H9 (cell line): ENCODE measurements around the gene EIF3K. TPM values are rescaled to one million over a fixed set of nuclear protein-coding genes. Genes with fewer than 3 reads are reported as not detected.
A peak's percentile ranks its signal among the peaks of the same experiment; 100 is the strongest.
"Not testable (repeated sequence)": the region's sequence is repeated elsewhere in the genome, so short reads cannot be mapped to it uniquely, and the experiment has no call there.

ENCODE experiments used
- DNase-seq: peaks from one replicate; pipeline ENCODE4 v3.0.0-alpha.2; 2017
- H2AFZ ChIP-seq: one replicate; pipeline ENCODE4 v1.6.1; 2013; ENCODE audit warnings: mild to moderate bottlenecking, low read length, control low read depth, moderate library complexity
- H2AK5ac ChIP-seq: 2 replicates; pipeline ENCODE4 v1.6.1; 2013; ENCODE audit warnings: low read length, control low read depth, mixed read lengths; ENCODE audit not compliant: insufficient read length
- H2BK120ac ChIP-seq: one replicate; pipeline ENCODE4 v1.6.1; 2013; ENCODE audit warnings: low read depth, mild to moderate bottlenecking, low read length, control low read depth, inconsistent platforms; ENCODE audit not compliant: poor library complexity, severe bottlenecking
- H2BK12ac ChIP-seq: 2 replicates; pipeline ENCODE4 v1.6.1; 2013; ENCODE audit warnings: low read length, control low read depth, mixed read lengths, low read depth; ENCODE audit not compliant: insufficient read length
- H2BK15ac ChIP-seq: 2 replicates; pipeline ENCODE4 v1.6.1; 2013; ENCODE audit warnings: low read depth, low read length, control low read depth
- H2BK20ac ChIP-seq: one replicate; pipeline ENCODE4 v1.6.1; 2013; ENCODE audit warnings: low read depth, mild to moderate bottlenecking, low read length, control low read depth, inconsistent platforms; ENCODE audit not compliant: poor library complexity, severe bottlenecking
- H2BK5ac ChIP-seq: 2 replicates; pipeline ENCODE4 v1.6.1; 2013; ENCODE audit warnings: low read length, control low read depth, mixed read lengths; ENCODE audit not compliant: insufficient read length
- H3K14ac ChIP-seq: 2 replicates; pipeline ENCODE4 v1.6.1; 2013; ENCODE audit warnings: low read length, control low read depth; ENCODE audit not compliant: insufficient read depth
- H3K18ac ChIP-seq: 2 replicates; pipeline ENCODE4 v1.6.1; 2013; ENCODE audit warnings: low read depth, mild to moderate bottlenecking, mixed read lengths, low read length, control low read depth; ENCODE audit not compliant: insufficient read length
- H3K23ac ChIP-seq: 2 replicates; pipeline ENCODE4 v1.6.1; 2013; ENCODE audit warnings: low read length, control low read depth, mixed read lengths, low read depth; ENCODE audit not compliant: insufficient read length
- H3K23me2 ChIP-seq: 2 replicates; pipeline ENCODE4 v1.6.1; 2013; ENCODE audit warnings: low read depth, mild to moderate bottlenecking, mixed read lengths, low read length, control low read depth; ENCODE audit not compliant: insufficient read length, poor library complexity, severe bottlenecking
- H3K27ac ChIP-seq: 2 replicates; pipeline ENCODE4 v1.5.1; 2013; ENCODE audit warnings: low read length, control low read depth, mixed read lengths, low read depth; ENCODE audit not compliant: insufficient read length
- H3K27me3 ChIP-seq: 2 replicates; pipeline ENCODE4 v1.6.1; 2013; ENCODE audit warnings: low read length, control low read depth, inconsistent platforms; ENCODE audit not compliant: insufficient read depth
- H3K4ac ChIP-seq: 2 replicates; pipeline ENCODE4 v1.6.1; 2013; ENCODE audit warnings: low read depth, mild to moderate bottlenecking, control low read depth, inconsistent platforms, low read length, moderate library complexity
- H3K4me1 ChIP-seq: 2 replicates; pipeline ENCODE4 v1.6.1; 2013; ENCODE audit warnings: low read length, control low read depth, inconsistent platforms; ENCODE audit not compliant: insufficient read depth
- H3K4me2 ChIP-seq: 2 replicates; pipeline ENCODE4 v1.6.1; 2013; ENCODE audit warnings: low read length, control low read depth, mixed read lengths; ENCODE audit not compliant: insufficient read length, insufficient read depth
- H3K56ac ChIP-seq: 2 replicates; pipeline ENCODE4 v1.6.1; 2013; ENCODE audit warnings: low read depth, mild to moderate bottlenecking, mixed read lengths, low read length, control low read depth; ENCODE audit not compliant: insufficient read length
- H3K79me1 ChIP-seq: 2 replicates; pipeline ENCODE4 v1.6.1; 2013; ENCODE audit warnings: low read depth, mild to moderate bottlenecking, moderate library complexity, low read length, control low read depth, inconsistent platforms; ENCODE audit not compliant: insufficient read depth, poor library complexity, severe bottlenecking
- H3K79me2 ChIP-seq: 2 replicates; pipeline ENCODE4 v1.6.1; 2013; ENCODE audit warnings: low read length, control low read depth, inconsistent platforms; ENCODE audit not compliant: insufficient read depth
- H3K9ac ChIP-seq: 2 replicates; pipeline ENCODE4 v1.6.1; 2013; ENCODE audit warnings: low read length, control low read depth, mixed read lengths; ENCODE audit not compliant: insufficient read length; ENCODE audit errors: extremely low read depth
- H3K9me3 ChIP-seq: one replicate; pipeline ENCODE4 v1.6.1; 2013; ENCODE audit warnings: low read depth, low read length, inconsistent platforms; ENCODE audit not compliant: control insufficient read depth
- H3T11ph ChIP-seq: one replicate; pipeline ENCODE4 v1.6.1; 2013; ENCODE audit warnings: mild to moderate bottlenecking, low read length, control low read depth, inconsistent platforms
- H4K20me1 ChIP-seq: one replicate; pipeline ENCODE4 v1.6.1; 2013; ENCODE audit not compliant: control insufficient read depth, insufficient read length, insufficient read depth
- H4K5ac ChIP-seq: 2 replicates; pipeline ENCODE4 v1.6.1; 2013; ENCODE audit warnings: low read depth, mild to moderate bottlenecking, mixed read lengths, low read length, control low read depth; ENCODE audit not compliant: insufficient read length
- H4K8ac ChIP-seq: replicated peaks from 2 replicates; pipeline ENCODE4 v1.6.1; 2013; ENCODE audit warnings: low read length, control low read depth, mixed read lengths, low read depth; ENCODE audit not compliant: insufficient read length
- H4K91ac ChIP-seq: 2 replicates; pipeline ENCODE4 v1.6.1; 2013; ENCODE audit warnings: low read depth, mild to moderate bottlenecking, moderate library complexity, mixed read lengths, low read length, control low read depth; ENCODE audit not compliant: insufficient read length
- H3K27ac Mint-ChIP-seq, 3 experiments: 2 replicates in 2 of 3; 3 replicates in 1 of 3; pipeline ENCODE4 v1.8.0; 2020 to 2021; ENCODE audit warnings: mixed read lengths in 3 of 3, mild to moderate bottlenecking in 1 of 3, moderate library complexity in 1 of 3
- H3K27me3 Mint-ChIP-seq: 2 replicates; pipeline ENCODE4 v1.8.0; 2021; ENCODE audit warnings: low read depth, mild to moderate bottlenecking, moderate library complexity, mixed read lengths
- H3K36me3 Mint-ChIP-seq, 3 experiments: 2 replicates in 2 of 3; 3 replicates in 1 of 3; pipeline ENCODE4 v1.8.0; 2020 to 2021; ENCODE audit warnings: low read depth in 3 of 3, mixed read lengths in 3 of 3; ENCODE audit not compliant: insufficient read depth in 1 of 3
- H3K4me1 Mint-ChIP-seq, 2 experiments: 2 replicates each; pipeline ENCODE4 v1.8.0; 2020; ENCODE audit warnings: mixed read lengths in 2 of 2
- H3K4me3 Mint-ChIP-seq, 2 experiments: 2 replicates in 1 of 2; 3 replicates in 1 of 2; pipeline ENCODE4 v1.8.0; 2020 to 2021; ENCODE audit warnings: mild to moderate bottlenecking in 2 of 2, mixed read lengths in 2 of 2, moderate library complexity in 1 of 2
- H3K9me3 Mint-ChIP-seq, 2 experiments: 2 replicates in 1 of 2; 3 replicates in 1 of 2; pipeline ENCODE4 v1.8.0; 2020; ENCODE audit warnings: mild to moderate bottlenecking in 2 of 2, mixed read lengths in 2 of 2, moderate library complexity in 1 of 2
- WGBS: extraction: QIAGEN DNeasy Blood & Tissue Kit; methylation state at CpG from one replicate; pipeline ENCODE4 v1.1.7; 2013; ENCODE audit warnings: missing lambda C conversion rate, low lambda C conversion rate, mixed read lengths; ENCODE audit not compliant: insufficient read length; ENCODE audit errors: extremely low coverage; 5-methylcytosine and 5-hydroxymethylcytosine counted together
- total RNA-seq: library from RNA; stranded (reverse); gene quantifications from 2 replicates; pipeline ENCODE4 v1.2.1, GENCODE V29; 2021
- TF ChIP-seq, protein P1 (sequence below): fragments of 200-600 bp; sonication (generic); conservative IDR thresholded peaks from 3 replicates; pipeline ENCODE4 v1.8.0; 2021; ENCODE audit warnings: antibody characterized with exemption, mild to moderate bottlenecking

Gene EIF3K
- total RNA-seq, 1 experiment from 2014 or later: 345 TPM

DNA sequence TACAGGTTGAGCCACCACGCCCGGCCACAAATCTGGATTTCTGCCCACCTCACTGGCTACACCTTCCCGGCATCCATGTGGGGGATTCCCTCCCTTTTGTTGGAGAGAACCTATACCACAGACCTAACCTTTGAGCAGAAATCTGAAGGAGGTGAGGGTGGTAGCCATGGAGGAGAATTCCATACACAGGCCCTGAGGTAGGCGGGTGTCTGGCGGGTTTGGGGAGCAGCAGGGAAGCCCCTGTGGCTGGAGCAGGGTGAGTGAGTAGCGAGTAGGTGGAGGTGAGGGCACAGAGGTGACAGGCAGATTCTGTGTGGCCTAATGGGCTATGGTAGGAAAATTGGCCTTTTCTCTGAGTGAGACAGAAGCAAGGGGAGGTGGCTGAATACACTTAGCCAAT, 10.6 kb downstream of the EIF3K start:
- Mint-ChIP-seq H3K9me3 (no peaks in the 10 kb centered on the region), H3K4me1 (peaks cover 5 to 13% of the 10 kb centered on the region in 2 experiments), H3K27ac (peak overlapping the region in 1 of 3 experiments; percentile 70; a peak in 2 of 7 replicates), H3K27me3 (no peaks in the 10 kb centered on the region), H3K36me3 (peaks cover 50 to 82% (median 81%) of the 10 kb centered on the region in 3 experiments; a peak in 6 of 7 replicates), H3K4me3 (no peak overlapping the region)
- DNase-seq: no peak
- no peak overlapping the region for H4K91ac ChIP-seq
- H3K23me2 ChIP-seq: no peaks in the 10 kb centered on the region
- H3K79me1 ChIP-seq: no peaks in the 10 kb centered on the region
- no peaks in the 10 kb centered on the region for H3K79me2 ChIP-seq
- H4K20me1 ChIP-seq: no peaks in the 10 kb centered on the region
- no CpG with 5 or more reads among the region's 6 CpGs for WGBS
- H2BK120ac ChIP-seq: no peak overlapping the region
- no peak overlapping the region for H3K56ac ChIP-seq
- no peak overlapping the region for H3K23ac ChIP-seq
- no peak overlapping the region for H4K5ac ChIP-seq
- no peak overlapping the region for H3K18ac ChIP-seq
- H3K27ac ChIP-seq: no peak overlapping the region
- H3K27me3 ChIP-seq: no peaks in the 10 kb centered on the region
- H3K4me2 ChIP-seq: no peak overlapping the region
- no peak overlapping the region for H2BK20ac ChIP-seq
- H4K8ac ChIP-seq: no peak overlapping the region
- H2BK12ac ChIP-seq: no peak overlapping the region
- no peak overlapping the region for H2BK5ac ChIP-seq
- H2AK5ac ChIP-seq: no peak overlapping the region
- H2AFZ ChIP-seq: no peak overlapping the region
- H3K14ac ChIP-seq: no peak overlapping the region
- H3K9ac ChIP-seq: no peak overlapping the region
- TF ChIP-seq, protein P1, sequence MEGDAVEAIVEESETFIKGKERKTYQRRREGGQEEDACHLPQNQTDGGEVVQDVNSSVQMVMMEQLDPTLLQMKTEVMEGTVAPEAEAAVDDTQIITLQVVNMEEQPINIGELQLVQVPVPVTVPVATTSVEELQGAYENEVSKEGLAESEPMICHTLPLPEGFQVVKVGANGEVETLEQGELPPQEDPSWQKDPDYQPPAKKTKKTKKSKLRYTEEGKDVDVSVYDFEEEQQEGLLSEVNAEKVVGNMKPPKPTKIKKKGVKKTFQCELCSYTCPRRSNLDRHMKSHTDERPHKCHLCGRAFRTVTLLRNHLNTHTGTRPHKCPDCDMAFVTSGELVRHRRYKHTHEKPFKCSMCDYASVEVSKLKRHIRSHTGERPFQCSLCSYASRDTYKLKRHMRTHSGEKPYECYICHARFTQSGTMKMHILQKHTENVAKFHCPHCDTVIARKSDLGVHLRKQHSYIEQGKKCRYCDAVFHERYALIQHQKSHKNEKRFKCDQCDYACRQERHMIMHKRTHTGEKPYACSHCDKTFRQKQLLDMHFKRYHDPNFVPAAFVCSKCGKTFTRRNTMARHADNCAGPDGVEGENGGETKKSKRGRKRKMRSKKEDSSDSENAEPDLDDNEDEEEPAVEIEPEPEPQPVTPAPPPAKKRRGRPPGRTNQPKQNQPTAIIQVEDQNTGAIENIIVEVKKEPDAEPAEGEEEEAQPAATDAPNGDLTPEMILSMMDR: no peak
- no peak overlapping the region for H3T11ph ChIP-seq
- no peak overlapping the region for H3K4ac ChIP-seq
- H3K9me3 ChIP-seq: no peaks in the 10 kb centered on the region
- H3K4me1 ChIP-seq: no peaks in the 10 kb centered on the region
- H2BK15ac ChIP-seq: no peak overlapping the region

DNA sequence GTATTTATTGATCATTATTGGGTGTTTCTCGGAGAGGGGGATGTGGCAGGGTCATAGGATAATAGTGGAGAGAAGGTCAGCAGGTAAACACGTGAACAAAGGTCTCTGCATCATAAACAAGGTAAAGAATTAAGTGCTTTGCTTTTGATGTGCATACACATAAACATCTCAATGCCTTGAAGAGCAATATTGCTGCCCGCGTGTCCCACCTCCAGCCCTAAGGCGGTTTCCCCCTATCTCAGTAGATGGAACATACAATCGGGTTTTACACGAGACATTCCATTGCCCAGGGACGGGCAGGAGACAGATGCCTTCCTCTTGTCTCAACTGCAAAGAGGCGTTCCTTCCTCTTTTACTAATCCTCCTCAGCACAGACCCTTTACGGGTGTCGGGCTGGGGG, 12.3 kb downstream of the EIF3K start:
- H3K27ac Mint-ChIP-seq: peak overlapping the region in 2 of 3 experiments; percentile 90 to 95; a peak in 5 of 7 replicates
- no CpG with 5 or more reads among the region's 11 CpGs for WGBS

More for the DNA sequence above, 12.3 kb downstream of the EIF3K start:
- H3K23me2 ChIP-seq, H2BK20ac ChIP-seq, H3K4ac ChIP-seq, H3K27me3 ChIP-seq, H3K4me2 ChIP-seq, H3T11ph ChIP-seq, H3K18ac ChIP-seq, H2AK5ac ChIP-seq, H4K20me1 ChIP-seq, H3K79me2 ChIP-seq, DNase-seq, H2BK120ac ChIP-seq, H2AFZ ChIP-seq, H4K8ac ChIP-seq, H3K23ac ChIP-seq, H3K27ac ChIP-seq, H3K79me1 ChIP-seq, H3K14ac ChIP-seq, H2BK15ac ChIP-seq, H3K9ac ChIP-seq, H3K27me3 Mint-ChIP-seq, H3K4me1 ChIP-seq, H2BK12ac ChIP-seq, H4K91ac ChIP-seq, H2BK5ac ChIP-seq, H3K56ac ChIP-seq, H3K9me3 ChIP-seq, H4K5ac ChIP-seq, H3K9me3 Mint-ChIP-seq: not testable (repeated sequence)
- peaks cover 11 to 18% of the 10 kb centered on the region in 2 experiments for H3K4me1 Mint-ChIP-seq
- peak overlapping the region in 1 of 2 experiments; percentile 10; a peak in 2 of 5 replicates for H3K4me3 Mint-ChIP-seq
- peaks cover 40 to 86% (median 84%) of the 10 kb centered on the region in 3 experiments; a peak in 6 of 7 replicates for H3K36me3 Mint-ChIP-seq
